GM12864 (cell line): Measurements from ENCODE around the gene PALM.

Experiments
- DNase-seq: peaks from one replicate; pipeline ENCODE4 v3.0.0-alpha.2; 2011; ENCODE audit warnings: low read depth
- H3K4me3 ChIP-seq: 2 replicates; pipeline ENCODE4 v1.5.1; 2011; ENCODE audit warnings: mild to moderate bottlenecking, low read depth, low read length, control low read depth
- TF ChIP-seq, protein P1 (sequence below): IDR thresholded peaks from 2 replicates; pipeline ENCODE4 v1.5.1; 2011; ENCODE audit warnings: low read depth, mild to moderate bottlenecking, moderate library complexity, low read length, control low read depth, inconsistent platforms; ENCODE audit errors: missing control alignments

PALM gene

GRCh38 chr19:788983-789700 lies 80.4 kb downstream of the PALM start:
- no peak overlapping the region for H3K4me3 ChIP-seq
- no peak for DNase-seq
- TF ChIP-seq, protein P1, sequence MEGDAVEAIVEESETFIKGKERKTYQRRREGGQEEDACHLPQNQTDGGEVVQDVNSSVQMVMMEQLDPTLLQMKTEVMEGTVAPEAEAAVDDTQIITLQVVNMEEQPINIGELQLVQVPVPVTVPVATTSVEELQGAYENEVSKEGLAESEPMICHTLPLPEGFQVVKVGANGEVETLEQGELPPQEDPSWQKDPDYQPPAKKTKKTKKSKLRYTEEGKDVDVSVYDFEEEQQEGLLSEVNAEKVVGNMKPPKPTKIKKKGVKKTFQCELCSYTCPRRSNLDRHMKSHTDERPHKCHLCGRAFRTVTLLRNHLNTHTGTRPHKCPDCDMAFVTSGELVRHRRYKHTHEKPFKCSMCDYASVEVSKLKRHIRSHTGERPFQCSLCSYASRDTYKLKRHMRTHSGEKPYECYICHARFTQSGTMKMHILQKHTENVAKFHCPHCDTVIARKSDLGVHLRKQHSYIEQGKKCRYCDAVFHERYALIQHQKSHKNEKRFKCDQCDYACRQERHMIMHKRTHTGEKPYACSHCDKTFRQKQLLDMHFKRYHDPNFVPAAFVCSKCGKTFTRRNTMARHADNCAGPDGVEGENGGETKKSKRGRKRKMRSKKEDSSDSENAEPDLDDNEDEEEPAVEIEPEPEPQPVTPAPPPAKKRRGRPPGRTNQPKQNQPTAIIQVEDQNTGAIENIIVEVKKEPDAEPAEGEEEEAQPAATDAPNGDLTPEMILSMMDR: no peak

DNA sequence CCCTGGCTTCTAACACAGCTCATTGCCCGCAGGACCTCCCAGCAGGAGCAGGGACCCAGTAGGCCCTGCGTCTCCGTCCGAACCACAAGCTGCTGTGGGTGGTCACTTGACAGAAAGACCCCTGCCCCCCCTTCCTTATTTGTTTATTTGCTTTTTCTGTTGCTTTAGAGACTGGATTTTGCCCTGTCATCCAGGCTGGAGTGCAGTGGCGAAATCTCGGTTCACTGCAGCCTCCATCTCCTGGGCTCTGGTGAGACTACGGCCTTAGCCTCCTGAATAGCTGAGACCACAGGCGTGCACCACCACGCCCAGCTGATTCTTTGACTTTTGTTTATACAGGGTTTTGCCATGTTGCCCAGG lies 80.9 kb downstream of the PALM start:
- H3K4me3 ChIP-seq: no peak overlapping the region
- no peak for DNase-seq
- TF ChIP-seq, protein P1: no peak

DNA sequence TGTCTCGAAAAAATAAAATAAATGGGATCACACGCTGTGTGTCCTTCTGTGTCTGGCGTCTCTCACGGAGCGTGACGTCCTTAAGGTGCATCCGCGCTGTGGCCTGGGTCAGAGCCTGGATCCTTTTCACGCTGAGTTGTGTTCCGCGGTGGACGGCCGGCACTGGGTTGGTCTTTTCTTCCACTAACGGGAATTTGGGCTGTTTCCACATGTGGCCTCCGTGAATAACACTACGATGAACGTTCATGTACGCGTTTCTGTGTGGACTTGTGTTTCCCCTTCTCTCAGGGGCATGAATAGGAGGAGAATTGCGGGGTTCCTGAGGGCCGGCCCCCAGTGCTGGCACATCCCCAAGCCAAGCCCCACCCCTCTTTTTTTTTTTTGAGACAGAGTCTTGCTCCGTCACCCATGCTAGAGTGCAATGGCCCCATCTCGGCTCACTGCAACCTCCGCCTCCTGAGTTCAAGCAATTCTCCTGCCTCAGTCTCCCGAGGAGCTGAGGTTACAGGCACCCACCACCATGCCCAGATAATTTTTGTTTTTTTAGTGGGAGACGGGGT lies 82.4 kb downstream of the PALM start:
- TF ChIP-seq, protein P1: no peak
- no peak for DNase-seq
- no peak overlapping the region for H3K4me3 ChIP-seq

GRCh38 chr19:791567-792305 lies 83.0 kb downstream of the PALM start:
- no peak for DNase-seq
- no peak overlapping the region for H3K4me3 ChIP-seq
- TF ChIP-seq, protein P1: no peak

GRCh38 chr19:792306-792885 lies 83.7 kb downstream of the PALM start:
- TF ChIP-seq, protein P1: no peak
- no peak for DNase-seq
- H3K4me3 ChIP-seq: no peak overlapping the region

DNA sequence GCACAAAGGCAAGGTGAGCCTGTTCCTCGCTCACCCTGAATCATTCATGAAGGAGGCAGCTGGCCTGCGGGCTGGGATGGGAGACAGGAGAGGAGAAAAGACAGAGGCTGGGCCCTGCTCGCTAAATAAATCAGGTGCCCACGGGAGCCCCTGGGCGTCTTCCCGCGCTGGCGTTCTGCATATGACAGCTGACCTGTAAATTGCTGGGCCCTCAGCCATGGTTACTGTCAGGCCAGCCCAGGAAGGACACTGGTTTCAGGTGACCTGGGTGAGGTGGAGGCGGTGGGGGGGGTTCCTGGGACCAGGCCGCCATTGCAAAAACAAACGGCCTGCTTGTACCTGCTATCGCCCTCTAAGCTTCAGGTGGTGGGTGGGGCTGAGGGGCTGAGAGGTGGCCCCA lies 85.1 kb downstream of the PALM start:
- TF ChIP-seq, protein P1: no peak
- H3K4me3 ChIP-seq: no peak overlapping the region
- DNase-seq: no peak
